Measurements from ENCODE around the gene NRXN3.

Gene NRXN3

GRCh38 chr14:79516009-79516408, 1345.8 kb downstream of the NRXN3 start:
- DNase-seq: peak; percentile 62

- no peak for DNase-seq
Observed at GRCh38 chr14:79525416-79525815, 1355.2 kb downstream of the NRXN3 start.

GRCh38 chr14:79528828-79529416, 1358.7 kb downstream of the NRXN3 start:
- no peak for DNase-seq

GRCh38 chr14:79530555-79530954, 1360.4 kb downstream of the NRXN3 start:
- no peak for DNase-seq

- DNase-seq: no peak
Observed at GRCh38 chr14:79534703-79535353, 1364.7 kb downstream of the NRXN3 start.

GRCh38 chr14:79540394-79540793, 1370.2 kb downstream of the NRXN3 start:
- DNase-seq: no peak

- DNase-seq: no peak
Observed at GRCh38 chr14:79542121-79542520, 1371.9 kb downstream of the NRXN3 start.

- no peak for DNase-seq
Observed at GRCh38 chr14:79543348-79543747, 1373.2 kb downstream of the NRXN3 start.

- no peak for DNase-seq
Observed at GRCh38 chr14:79543967-79544697, 1374.0 kb downstream of the NRXN3 start.

- no peak for DNase-seq
Observed at GRCh38 chr14:79544698-79545070, 1374.5 kb downstream of the NRXN3 start.

GRCh38 chr14:79548836-79549235, 1378.7 kb downstream of the NRXN3 start:
- no peak for DNase-seq

GRCh38 chr14:79549515-79549914, 1379.3 kb downstream of the NRXN3 start:
- DNase-seq: no peak

- DNase-seq: peak; percentile 50
Observed at GRCh38 chr14:79551523-79551922, 1381.3 kb downstream of the NRXN3 start.

GRCh38 chr14:79552778-79553177, 1382.6 kb downstream of the NRXN3 start:
- DNase-seq: no peak

GRCh38 chr14:79554816-79555215, 1384.6 kb downstream of the NRXN3 start:
- DNase-seq: no peak

GRCh38 chr14:79555429-79555828, 1385.3 kb downstream of the NRXN3 start:
- DNase-seq: no peak

- no peak for DNase-seq
Observed at GRCh38 chr14:79557309-79557708, 1387.1 kb downstream of the NRXN3 start.

- no peak for DNase-seq
Observed at GRCh38 chr14:79562185-79562584, 1392.0 kb downstream of the NRXN3 start.

- DNase-seq: no peak
Observed at GRCh38 chr14:79564371-79564770, 1394.2 kb downstream of the NRXN3 start.

GRCh38 chr14:79567306-79567705, 1397.1 kb downstream of the NRXN3 start:
- DNase-seq: no peak

- DNase-seq: no peak
Observed at GRCh38 chr14:79568594-79568993, 1398.4 kb downstream of the NRXN3 start.

- DNase-seq: no peak
Observed at GRCh38 chr14:79569072-79569471, 1398.9 kb downstream of the NRXN3 start.

- DNase-seq: no peak
Observed at GRCh38 chr14:79570648-79571047, 1400.5 kb downstream of the NRXN3 start.

- DNase-seq: no peak
Observed at GRCh38 chr14:79571366-79571765, 1401.2 kb downstream of the NRXN3 start.

Data from NCI-H1436 treated with DMSO at 0.1 percent for 48 hours (cell line).